HG02588 (cell line): ENCODE results near the gene VWA8.

Experiments used
- ATAC-seq: cut with Tn5 transposase; IDR thresholded peaks from one replicate; pipeline ENCODE4 v1.9.1; 2021; ENCODE audit warnings: mild to moderate bottlenecking, moderate library complexity; ENCODE audit not compliant: unreplicated experiment

The VWA8 gene

DNA sequence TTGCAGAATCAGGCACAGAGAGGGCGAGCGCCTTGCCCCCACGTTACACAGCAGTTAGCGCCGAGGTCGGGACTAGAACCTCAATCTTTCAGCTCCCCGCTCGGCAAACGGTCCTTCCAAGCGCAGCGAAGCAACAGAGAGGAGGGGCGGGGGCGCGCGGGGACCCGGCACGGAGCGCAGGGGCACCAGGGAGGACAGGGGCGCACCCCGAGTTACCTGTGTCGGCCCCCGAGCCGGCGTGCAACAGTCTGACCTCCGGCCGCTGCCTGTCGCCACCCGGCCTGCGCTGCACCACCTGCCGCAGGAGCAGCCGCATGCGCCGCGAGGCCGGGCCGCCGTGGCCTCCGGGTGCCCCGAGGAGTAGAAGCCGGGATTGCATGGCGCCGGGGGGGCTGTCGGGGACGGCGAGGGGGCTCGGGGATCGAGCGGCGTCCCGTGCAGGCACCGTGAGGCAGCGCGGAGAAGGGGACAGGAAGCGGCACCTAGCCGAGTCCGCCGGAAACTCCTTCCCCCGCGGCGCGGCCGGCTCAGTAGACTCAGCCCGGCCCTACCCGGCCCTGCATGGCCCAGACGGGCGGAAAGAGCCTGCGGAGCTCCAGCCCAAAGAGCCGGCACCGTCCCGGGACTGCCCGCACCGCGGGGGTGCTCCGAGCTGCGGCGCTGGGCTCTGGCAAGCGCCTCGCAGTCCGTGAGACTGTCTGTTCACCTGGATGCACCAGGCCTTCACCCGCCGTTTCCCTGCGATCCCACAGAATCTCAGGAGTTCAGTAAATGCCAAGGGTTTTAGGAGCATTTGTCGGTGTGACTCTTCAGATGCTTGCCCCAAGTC is at the start of gene VWA8:
VWA8 (minus strand) TSS at position 473 of the 829 bp plus-strand sequence; CDS start at position 379, 94 bp downstream.
- ATAC-seq: peak; percentile 86

DNA sequence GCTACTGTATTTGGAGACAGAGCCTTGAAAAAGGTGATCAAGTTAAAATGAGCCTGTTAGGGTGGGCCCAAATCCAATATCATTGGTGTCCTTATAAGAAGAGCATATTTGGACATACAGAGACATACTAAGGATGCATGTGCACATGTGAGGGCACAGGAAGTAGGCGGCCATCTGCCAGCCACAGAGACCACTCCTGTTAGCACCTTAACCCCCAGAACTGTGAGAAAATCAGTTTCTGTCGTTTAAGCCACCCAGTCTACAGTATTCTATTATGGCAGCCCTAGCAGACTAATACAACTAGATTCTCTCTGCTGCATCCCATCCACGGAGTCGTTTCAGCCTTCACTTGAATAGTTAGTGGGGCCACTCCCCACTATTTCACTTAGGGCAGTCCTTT is 48.1 kb upstream of the VWA8 start:
- ATAC-seq: no peak

DNA sequence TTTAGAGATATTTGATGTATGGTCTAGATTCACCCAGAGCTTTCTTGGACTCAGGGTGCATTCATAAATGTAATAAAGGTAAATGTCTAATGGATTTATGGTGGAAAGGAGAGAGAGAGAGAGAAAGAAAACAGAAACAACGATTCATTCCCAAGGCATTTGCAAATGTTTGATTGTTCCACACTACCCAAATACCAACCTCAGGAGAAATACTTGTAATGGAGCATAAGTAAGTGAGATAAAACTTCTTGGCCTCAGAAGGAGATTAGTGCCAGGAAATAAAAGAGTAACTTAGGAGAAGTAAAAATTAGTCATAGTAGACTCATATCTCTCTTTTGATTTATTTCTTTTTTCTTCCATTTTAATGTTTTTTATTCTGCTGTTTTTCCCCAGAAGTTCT is 46.9 kb upstream of the VWA8 start:
- no peak for ATAC-seq

DNA sequence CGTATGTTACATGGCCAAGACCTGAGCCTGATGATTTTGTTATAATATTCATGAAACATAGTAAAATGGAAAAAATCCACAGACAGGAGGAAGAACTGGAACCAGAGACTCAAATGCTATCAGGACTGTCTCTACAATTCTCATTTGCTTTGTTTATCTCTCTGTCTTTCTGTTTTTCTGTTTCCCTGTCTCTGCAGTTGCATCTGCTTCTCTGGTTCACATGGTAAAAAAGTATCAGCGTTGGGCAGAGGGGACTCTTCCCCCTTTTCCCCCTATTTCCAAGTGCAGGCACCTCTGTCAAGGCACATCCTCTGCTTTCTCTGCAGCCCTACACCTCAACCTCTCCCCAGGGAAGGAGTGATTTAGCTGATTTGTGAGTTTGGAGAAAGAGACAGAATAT is 41.2 kb upstream of the VWA8 start:
- ATAC-seq: no peak

DNA sequence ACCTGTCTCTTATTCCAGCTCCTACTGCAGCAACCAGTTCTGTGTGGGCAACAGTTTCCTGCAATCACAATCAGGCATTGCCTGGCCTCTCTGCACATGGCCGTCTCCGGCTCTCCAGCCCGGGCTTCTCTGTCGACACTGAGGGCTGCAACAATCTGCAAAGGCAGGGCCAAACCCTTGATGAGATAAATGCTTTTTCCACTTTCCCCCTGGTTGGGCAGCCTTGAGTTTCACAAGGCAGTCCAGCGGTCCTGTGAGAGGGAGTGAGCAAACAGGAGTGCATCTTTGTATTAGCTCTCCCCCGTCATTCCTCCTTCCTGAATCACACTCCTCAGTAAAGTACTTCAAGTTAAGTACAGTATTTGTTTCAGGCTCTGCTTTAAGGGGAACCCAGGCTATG is 40.7 kb upstream of the VWA8 start:
- no peak for ATAC-seq

DNA sequence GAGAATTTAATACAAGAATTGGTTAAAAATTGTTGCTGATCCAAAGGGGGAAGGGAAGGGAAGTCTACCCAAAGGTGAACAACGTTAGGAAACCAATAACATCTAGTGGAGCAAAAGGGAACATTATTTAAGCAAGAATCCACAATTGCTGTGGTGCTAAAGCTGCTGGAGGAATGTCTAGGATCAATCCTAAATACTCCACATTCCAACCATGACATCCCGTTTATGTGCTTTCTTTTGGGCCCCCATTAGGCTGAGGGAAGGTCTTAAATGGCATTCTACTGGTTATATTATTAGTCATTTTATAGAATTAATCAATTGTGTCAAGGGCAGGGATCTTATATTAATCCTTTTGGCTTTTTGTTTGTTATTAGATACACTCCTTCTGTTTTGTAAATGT is 39.9 kb upstream of the VWA8 start:
- ATAC-seq: no peak

DNA sequence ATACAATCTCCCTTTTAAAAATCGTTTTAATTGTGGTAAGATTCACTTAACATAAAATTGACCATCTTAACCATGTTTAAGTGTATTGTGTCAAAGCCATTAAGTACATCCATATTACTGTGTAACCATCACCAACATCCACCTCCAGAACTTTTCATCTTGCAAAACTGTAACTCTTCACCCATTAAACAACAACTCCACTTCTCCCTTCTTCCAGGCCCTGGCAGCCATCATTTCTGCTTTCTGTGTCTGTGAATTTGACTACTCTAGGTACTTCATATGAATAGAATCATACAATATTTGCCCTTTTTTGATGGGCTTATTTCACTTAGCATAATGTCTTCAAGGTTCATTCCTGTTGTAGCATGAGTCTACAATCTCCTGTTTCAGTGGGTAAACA is 36.5 kb upstream of the VWA8 start:
- ATAC-seq: no peak

DNA sequence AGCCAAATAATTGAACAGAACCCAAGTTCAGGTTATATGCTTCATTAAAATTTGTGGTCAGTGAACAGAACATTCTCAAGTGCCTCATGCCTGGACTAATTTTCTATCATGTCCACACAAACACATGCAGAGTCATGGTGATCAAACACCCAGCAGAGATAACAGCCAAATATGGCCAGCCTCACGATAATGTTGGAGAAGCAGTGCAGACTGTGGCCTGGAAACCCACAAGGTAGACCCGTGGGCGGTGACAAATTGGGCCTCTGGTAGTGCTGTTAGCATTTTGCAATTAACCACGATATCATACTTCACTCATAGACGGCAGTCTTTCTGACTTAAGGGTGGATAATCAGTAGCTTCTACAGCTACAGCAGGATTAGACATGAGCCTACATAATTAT is 35.0 kb upstream of the VWA8 start:
- ATAC-seq: no peak

DNA sequence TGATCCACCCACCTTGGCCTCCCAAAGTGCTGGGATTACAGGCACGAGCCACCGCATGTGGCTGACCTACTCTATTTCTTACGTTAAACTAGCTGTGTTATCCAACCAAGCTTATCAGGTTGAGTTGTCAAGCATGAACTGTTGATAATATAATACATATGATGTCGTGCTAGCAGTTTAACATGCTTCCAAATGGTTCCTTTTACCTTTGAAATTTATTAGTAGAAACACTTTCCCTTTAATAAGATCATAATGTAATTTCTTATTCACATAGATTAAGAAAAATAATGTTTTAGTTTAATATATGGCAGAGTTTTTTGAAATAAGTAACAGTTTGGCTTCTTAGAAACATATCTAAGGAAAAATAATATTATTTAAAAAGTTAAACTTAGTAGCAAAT is 34.4 kb upstream of the VWA8 start:
- no peak for ATAC-seq

DNA sequence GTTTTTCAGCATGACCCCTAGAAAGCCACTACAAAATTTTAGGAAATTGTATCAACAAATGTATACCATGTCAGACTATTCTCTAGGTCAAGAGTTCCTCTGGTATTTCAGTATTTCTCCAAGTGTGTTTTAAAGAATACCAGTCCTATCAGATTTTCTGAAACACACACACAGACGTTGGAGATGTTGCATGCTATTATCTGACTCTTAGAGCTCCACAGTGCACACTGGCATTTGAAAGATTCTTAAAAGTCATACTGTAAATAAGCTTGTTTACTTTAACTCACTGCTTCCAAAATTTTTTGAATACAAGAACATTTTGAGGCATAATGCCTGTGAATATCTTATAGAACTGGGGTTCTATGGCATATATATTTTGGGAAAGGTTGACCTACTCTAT is 33.8 kb upstream of the VWA8 start:
- ATAC-seq: no peak

DNA sequence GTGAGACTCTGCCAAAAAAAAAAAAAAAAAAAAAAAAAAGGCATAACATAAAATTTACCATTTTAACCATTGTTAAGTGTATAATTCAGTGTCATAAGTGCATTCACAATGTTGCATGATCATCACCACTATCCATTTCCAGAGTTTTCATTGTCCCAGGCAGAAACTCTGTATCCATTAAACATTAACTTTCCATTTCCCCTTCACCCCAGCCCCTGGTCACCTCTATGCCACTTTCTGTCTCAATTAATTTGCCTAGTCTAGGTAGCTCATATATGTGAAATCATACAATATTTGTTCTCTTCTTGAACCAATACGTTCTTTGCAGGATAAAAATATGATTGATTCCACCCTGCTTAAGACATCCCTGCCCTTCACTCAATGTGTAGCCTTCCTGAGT is 31.0 kb upstream of the VWA8 start:
- ATAC-seq: no peak

DNA sequence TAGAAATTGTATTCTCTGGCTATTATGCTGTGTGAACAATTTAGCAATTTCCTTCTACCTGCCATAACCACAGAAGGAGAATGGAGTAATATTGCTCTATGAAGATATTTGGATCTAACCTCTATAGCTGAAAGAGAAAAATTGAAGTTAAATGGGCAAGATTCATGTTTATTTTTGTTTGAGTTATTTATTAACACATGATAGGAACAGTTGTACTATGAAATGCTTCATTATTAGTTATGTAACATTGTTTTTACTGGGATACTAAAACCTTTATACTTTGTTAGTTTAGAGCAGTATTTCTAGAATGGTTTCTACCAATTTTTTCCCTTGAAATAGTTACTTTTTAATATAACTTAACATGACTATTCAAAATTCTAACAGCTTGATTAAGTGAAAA is 27.3 kb upstream of the VWA8 start:
- no peak for ATAC-seq

DNA sequence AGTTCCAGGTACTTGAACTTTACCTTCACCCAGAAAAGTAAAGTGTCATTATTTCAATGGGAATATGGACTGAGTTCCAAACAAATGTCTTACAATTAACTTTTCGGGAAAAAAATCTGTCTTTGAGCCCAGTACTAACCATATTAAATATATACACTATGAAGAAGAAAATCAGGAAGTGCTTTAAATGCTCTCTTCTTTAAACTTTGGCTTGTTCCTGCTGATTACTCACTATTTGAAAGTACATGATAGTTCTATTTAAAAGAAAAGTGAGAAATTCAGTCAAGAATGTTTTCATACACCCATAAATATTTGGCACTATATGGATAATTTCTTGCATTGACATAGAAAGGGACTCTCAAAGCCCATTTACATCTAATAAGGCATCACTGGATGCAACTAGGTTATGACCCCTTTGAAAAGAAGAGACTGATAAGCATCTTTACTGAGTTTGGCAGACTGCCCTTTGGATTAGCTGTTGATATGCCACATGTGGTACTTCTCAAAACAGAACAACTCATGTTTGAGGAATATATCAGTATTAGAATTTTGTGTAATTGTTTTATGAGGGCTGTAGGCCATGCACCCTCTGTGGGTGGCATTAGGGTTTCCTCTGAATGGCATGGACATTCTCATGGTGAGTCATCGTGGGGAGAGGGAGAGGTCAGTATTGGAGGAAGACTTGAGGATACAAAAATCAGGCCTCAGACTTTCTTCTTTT is 25.0 kb upstream of the VWA8 start:
- ATAC-seq: no peak

DNA sequence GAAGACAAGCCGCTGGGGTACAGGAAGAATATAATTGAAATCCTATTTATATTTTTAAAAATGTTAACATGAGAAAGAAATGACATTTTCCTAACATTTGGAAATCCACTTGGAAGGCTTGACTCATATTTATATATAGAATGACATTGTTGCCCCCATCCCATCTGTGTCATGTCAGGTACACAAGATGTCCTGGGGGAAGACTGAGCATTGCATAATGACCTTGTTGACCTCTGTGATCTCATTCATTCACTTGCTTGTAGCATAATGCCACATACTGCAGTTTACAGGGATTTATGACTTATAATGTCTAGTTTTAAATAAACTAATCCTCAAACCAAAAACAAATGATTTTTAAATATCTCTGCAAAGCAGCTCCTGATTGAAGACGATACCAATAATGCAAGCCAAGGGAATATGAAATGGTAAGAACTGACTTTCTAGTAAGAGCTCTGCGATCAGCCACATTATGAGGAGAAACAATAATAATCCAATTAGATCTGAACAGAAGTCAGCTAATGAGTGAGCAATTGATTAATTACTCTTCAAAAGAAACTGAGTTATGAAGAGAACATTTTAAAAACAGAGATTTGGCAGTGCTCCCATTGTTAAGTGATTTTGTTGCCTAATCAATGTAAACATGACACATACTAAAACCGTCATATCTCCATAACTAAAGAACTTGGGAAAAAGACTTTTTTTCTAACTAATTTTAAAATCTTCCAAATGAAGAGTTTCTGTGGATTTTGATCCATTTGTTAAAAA is 21.2 kb upstream of the VWA8 start:
- no peak for ATAC-seq

DNA sequence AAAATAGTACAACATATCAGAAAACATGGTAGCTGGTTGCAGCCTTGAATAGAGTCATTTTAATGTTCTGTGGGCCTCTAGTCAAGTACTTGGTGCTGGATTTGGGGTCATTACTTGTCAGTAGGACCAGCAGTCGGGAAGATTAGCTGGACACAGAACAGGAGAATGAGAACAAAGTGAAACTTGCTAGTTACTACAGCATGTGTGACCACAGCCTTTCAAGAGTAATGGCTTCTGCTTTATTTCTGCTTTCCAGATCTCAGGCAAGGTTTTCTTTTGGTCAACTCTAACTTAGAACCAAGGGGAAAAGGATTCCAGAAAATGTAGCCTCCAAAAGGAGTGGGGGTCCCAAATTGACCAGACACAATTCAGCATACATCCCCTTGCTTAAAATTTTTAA is 17.1 kb upstream of the VWA8 start:
- ATAC-seq: no peak

DNA sequence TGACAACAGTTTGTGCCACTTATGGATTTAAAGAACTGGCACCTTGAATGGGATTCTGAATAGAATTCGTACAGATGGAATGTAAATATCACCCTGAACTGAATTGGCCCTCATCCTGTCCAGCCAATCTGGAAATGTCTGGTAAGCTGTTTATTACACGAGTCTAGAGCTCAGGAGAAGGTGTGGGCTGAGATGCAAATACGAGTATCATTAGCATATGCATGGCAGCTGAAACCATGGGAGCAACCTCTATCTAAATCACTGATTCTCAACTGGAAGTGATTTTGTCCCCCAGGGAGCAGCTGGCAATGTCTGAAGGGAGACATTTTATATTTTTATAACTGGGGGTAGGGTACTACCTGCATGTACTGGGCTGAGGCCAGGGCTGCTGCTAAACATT is 15.6 kb upstream of the VWA8 start:
- ATAC-seq: no peak

DNA sequence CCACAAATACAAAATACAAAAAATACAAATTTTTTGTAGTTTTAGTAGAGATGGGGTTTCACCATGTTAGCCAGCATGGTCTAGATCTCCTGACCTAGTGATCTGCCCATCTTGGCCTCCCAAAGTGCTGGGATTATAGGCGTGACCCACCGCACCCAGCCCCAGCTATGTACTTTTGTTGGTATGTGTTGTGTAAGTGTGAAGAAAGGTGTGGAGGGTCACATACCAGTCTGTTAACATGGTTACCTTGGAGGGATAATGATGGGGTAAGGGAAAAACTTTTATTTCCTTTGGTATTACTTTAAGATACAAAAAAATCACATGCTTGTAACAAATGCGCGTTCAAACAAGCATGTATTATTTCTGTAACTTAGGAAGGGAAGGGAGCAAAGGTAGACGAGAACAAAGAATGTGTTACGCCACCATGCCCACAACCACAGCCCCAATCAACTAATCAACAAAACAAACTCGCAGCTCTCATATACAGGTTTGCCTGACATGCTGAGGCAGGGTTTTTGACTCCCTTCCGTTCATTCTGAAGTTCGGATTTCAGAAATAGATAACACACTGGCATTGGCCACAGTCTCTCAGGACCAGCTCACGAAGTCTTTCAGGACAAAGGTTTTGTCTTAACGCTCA is 13.5 kb upstream of the VWA8 start:
- no peak for ATAC-seq

DNA sequence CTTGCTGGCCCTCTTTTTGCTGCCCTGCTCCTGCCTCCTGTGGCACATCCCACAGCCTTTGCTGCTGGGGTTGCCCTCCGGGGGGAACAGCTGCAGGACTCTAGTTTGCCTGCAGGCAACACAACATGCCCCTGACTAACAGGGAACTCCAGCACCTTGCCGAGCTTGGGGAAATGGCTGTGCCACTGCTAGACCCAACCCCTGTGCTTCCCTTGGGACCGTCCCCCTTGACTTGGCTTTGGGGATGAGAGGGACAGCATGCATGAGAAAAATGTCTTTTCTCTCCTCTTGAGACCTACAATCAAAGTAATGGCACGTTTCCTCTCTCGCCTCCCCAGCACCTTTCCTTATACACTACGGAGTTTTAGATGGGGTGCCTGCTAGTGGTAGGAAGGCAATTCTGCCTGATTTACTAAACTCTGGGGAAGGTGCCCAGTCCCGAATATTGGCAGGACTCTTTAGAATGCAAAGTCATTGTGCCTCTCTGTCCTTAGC is 12.4 kb upstream of the VWA8 start:
- no peak for ATAC-seq

DNA sequence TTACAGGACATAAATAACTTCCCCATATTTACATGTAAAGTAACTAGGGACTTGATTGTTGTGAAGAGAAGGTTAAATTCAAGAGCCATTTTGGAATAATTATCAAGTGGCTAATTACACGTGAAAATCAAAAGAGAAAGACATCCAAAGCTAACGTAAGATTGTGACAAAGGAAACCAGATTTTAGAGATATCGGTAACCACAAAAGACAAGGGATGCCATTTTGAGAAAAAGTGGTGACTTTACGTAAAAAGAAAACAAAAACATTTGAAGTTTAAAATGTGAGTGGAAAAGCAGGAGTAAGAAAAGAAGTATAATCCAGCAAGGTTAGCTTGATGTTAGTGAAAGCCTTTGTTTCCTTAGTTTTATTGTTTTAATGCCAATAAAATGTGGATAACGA is 10.9 kb upstream of the VWA8 start:
- ATAC-seq: no peak

DNA sequence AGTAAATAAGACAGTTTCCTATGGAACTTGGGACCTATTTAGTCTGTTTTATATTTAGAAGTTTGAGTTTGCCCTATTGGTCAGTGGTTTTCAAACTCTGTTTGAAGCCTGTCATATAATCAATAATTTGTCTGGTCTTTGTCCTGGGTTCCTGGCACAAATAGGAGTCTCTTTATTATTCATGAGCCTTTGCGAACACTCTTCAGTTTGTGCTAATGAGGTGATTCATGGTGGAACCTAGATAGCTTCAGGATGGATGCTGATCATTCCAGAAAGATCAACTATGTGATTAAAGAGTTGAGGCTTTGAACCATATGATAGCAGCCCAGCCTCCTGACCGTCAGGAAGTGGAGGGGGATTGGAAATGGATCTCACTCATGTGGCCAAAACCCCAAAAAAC is 10.0 kb upstream of the VWA8 start:
- no peak for ATAC-seq

DNA sequence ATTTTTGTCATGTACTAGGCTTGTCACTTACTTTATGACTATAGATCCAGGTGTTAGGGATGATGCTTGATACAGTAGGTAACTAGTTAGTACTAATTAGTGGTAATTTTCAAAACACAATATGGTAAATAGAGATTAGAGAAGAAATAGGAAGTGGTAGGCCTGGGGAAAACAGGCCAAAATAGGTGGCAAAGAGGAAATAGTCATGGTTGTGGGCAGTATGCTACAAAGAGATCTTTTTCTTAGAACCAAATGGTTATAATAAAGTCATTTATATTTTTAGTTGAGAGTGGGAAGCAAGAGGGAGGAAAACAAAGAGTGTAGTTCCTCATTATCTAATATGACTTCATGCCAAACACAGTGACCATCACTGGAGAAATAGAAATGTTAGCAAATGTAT is 9.1 kb upstream of the VWA8 start:
- ATAC-seq: no peak
